Gastroesophageal sphincter (tissue), 3 donors: ENCODE measurements around the gene CRYL1.

ENCODE experiments used
- CTCF ChIP-seq, 4 experiments: fragments of 200-600 bp in 2 of 4; fragments of 450-650 bp in 2 of 4; sonication (generic) in 1 of 4; IDR thresholded peaks; one replicate each; pipeline ENCODE4 v1.5.1; 2017 to 2019; ENCODE audit warnings: antibody characterized with exemption in 4 of 4, mild to moderate bottlenecking in 2 of 4, moderate library complexity in 2 of 4
- EP300 ChIP-seq: sonication (generic); formaldehyde crosslinking; IDR thresholded peaks from one replicate; pipeline ENCODE4 v1.6.1; 2017; ENCODE audit warnings: antibody characterized with exemption, mild to moderate bottlenecking
- POLR2A ChIP-seq, 2 donors: fragments of 450-650 bp; IDR thresholded peaks; one replicate each; pipeline ENCODE4 v1.6.1; 2017; ENCODE audit warnings: antibody characterized with exemption in 2 of 2, mild to moderate bottlenecking in 2 of 2, moderate library complexity in 1 of 2
- POLR2AphosphoS5 ChIP-seq: sonication (generic); formaldehyde crosslinking; IDR thresholded peaks from one replicate; pipeline ENCODE4 v1.6.1; 2017; ENCODE audit warnings: antibody characterized with exemption

GRCh38 chr13:20525601-20526544, at the start of gene CRYL1:
- TF ChIP-seq POLR2AphosphoS5 (peak; percentile 62), EP300 (no peak), CTCF (IDR thresholded peaks at IDR 0.05) (peak in 1 of 4 experiments; percentile 11), POLR2A (IDR thresholded peaks at IDR 0.05) (peak; percentile 74 to 86)
